Astrocyte (in vitro differentiated cells and primary cell): Measurements from ENCODE around the gene CDH10. TPM values are rescaled to one million over a fixed set of nuclear protein-coding genes. Genes with fewer than 3 reads are reported as not detected.

Experiments used
- DNase-seq: peaks from one replicate; pipeline ENCODE4 v3.0.0-alpha.2; 2010; ENCODE audit warnings: low read depth
- FAIRE-seq: peaks from 2 replicates; lab custom pipeline; 2011; peaks lifted over from hg19 to GRCh38; lab: Jason Lieb, UNC
- H2AFZ ChIP-seq: 2 replicates; pipeline ENCODE4 v1.6.0; 2012; ENCODE audit warnings: low read depth, low read length, inconsistent platforms
- H3K27ac ChIP-seq: 2 replicates; pipeline ENCODE4 v1.5.1; 2011; ENCODE audit warnings: low read depth, low read length, inconsistent platforms
- H3K27me3 ChIP-seq: 2 replicates; pipeline ENCODE4 v1.6.0; 2011; ENCODE audit warnings: low read length, inconsistent platforms; ENCODE audit not compliant: insufficient read depth
- H3K36me3 ChIP-seq: 2 replicates; pipeline ENCODE4 v1.5.1; 2011; ENCODE audit warnings: low read length, inconsistent platforms; ENCODE audit not compliant: insufficient read depth
- H3K4me1 ChIP-seq: 2 replicates; pipeline ENCODE4 v1.5.1; 2011; ENCODE audit warnings: low read length, inconsistent platforms; ENCODE audit not compliant: insufficient read depth
- H3K4me2 ChIP-seq: 2 replicates; pipeline ENCODE4 v1.6.0; 2012; ENCODE audit warnings: low read length, inconsistent platforms
- H3K4me3 ChIP-seq: 2 replicates; pipeline ENCODE4 v1.5.1; 2011; ENCODE audit warnings: low read depth, mild to moderate bottlenecking, low read length, inconsistent platforms; ENCODE audit not compliant: insufficient read depth
- H3K79me2 ChIP-seq: 2 replicates; pipeline ENCODE4 v1.6.0; 2012; ENCODE audit warnings: mild to moderate bottlenecking, low read length, inconsistent platforms; ENCODE audit not compliant: insufficient read depth
- H3K9ac ChIP-seq: 2 replicates; pipeline ENCODE4 v1.6.0; 2012; ENCODE audit warnings: mild to moderate bottlenecking, low read length, inconsistent platforms
- H3K9me3 ChIP-seq: 2 replicates; pipeline ENCODE4 v1.5.1; 2012; ENCODE audit warnings: low read depth, mild to moderate bottlenecking, low read length, inconsistent platforms; ENCODE audit not compliant: insufficient read depth
- H4K20me1 ChIP-seq: 2 replicates; pipeline ENCODE4 v1.6.0; 2012; ENCODE audit warnings: low read length, inconsistent platforms; ENCODE audit not compliant: insufficient read depth
- H3K27ac Mint-ChIP-seq: one replicate; pipeline ENCODE4 v1.8.0; 2021; ENCODE audit warnings: mild to moderate bottlenecking, mixed read lengths; ENCODE audit not compliant: unreplicated experiment
- H3K27me3 Mint-ChIP-seq: one replicate; pipeline ENCODE4 v1.8.0; 2021; ENCODE audit warnings: low read depth, mixed read lengths; ENCODE audit not compliant: unreplicated experiment
- H3K36me3 Mint-ChIP-seq: one replicate; pipeline ENCODE4 v1.8.0; 2021; ENCODE audit warnings: low read depth, mixed read lengths; ENCODE audit not compliant: unreplicated experiment
- H3K4me1 Mint-ChIP-seq: one replicate; pipeline ENCODE4 v1.8.0; 2021; ENCODE audit warnings: low read depth, mixed read lengths; ENCODE audit not compliant: unreplicated experiment
- H3K4me3 Mint-ChIP-seq: one replicate; pipeline ENCODE4 v1.8.0; 2021; ENCODE audit warnings: mild to moderate bottlenecking, moderate library complexity, mixed read lengths; ENCODE audit not compliant: unreplicated experiment
- H3K9me3 Mint-ChIP-seq: one replicate; pipeline ENCODE4 v1.8.0; 2021; ENCODE audit warnings: mild to moderate bottlenecking, mixed read lengths; ENCODE audit not compliant: unreplicated experiment
- CTCF ChIP-seq: IDR thresholded peaks from 2 replicates; pipeline ENCODE4 v1.5.1; 2011; ENCODE audit warnings: low read depth, mild to moderate bottlenecking, inconsistent platforms, low read length, moderate library complexity; ENCODE audit not compliant: insufficient read depth
- EZH2 ChIP-seq: IDR thresholded peaks from 2 replicates; pipeline ENCODE4 v1.6.1; 2012; ENCODE audit warnings: mild to moderate bottlenecking, low read length, inconsistent platforms; ENCODE audit not compliant: insufficient read depth
- total RNA-seq: library from RNA; stranded (reverse); gene quantifications from 2 replicates; pipeline ENCODE4 v1.2.1, GENCODE V29; 2021

Gene CDH10
- total RNA-seq, 1 donor from 2014 or later, result 6.9 TPM

- no peak for FAIRE-seq
- no peak overlapping the region for H2AFZ ChIP-seq
These were observed 163.8 kb downstream of the CDH10 start for GRCh38 chr5:24480952-24481351.

GRCh38 chr5:24477958-24478357 lies 166.8 kb downstream of the CDH10 start:
- no peak for DNase-seq
- no peak for FAIRE-seq

More at GRCh38 chr5:24480952-24481351, 163.8 kb downstream of the CDH10 start:
- Histone ChIP-seq H3K27me3 (no peaks in the 10 kb centered on the region), H3K4me2 (no peak overlapping the region), H3K4me3 (no peak overlapping the region), H3K36me3 (no peaks in the 10 kb centered on the region), H3K9me3 (no peaks in the 10 kb centered on the region), H3K4me1 (no peaks in the 10 kb centered on the region), H4K20me1 (no peaks in the 10 kb centered on the region), H3K79me2 (no peaks in the 10 kb centered on the region), H3K27ac (no peak overlapping the region), H3K9ac (no peak overlapping the region)
- Mint-ChIP-seq H3K36me3 (no peaks in the 10 kb centered on the region), H3K27me3 (no peaks in the 10 kb centered on the region), H3K9me3 (no peaks in the 10 kb centered on the region), H3K4me1 (no peaks in the 10 kb centered on the region), H3K27ac (no peak overlapping the region), H3K4me3 (no peak overlapping the region)
- no peak for DNase-seq
- no peak for TF ChIP-seq CTCF
- TF ChIP-seq EZH2, result no peak

More at GRCh38 chr5:24477958-24478357, 166.8 kb downstream of the CDH10 start:
- Histone ChIP-seq H3K9me3 (no peaks in the 10 kb centered on the region), H4K20me1 (no peaks in the 10 kb centered on the region), H3K4me2 (no peak overlapping the region), H3K79me2 (no peaks in the 10 kb centered on the region), H3K27ac (no peak overlapping the region), H2AFZ (no peak overlapping the region), H3K4me3 (no peak overlapping the region), H3K9ac (no peak overlapping the region), H3K27me3 (no peaks in the 10 kb centered on the region), H3K4me1 (no peaks in the 10 kb centered on the region), H3K36me3 (no peaks in the 10 kb centered on the region)
- no peaks in the 10 kb centered on the region for H3K36me3 Mint-ChIP-seq
- H3K4me1 Mint-ChIP-seq, result no peaks in the 10 kb centered on the region
- no peaks in the 10 kb centered on the region for H3K27me3 Mint-ChIP-seq
- TF ChIP-seq EZH2 (no peak), CTCF (no peak)
- H3K4me3 Mint-ChIP-seq, result no peak overlapping the region
- no peaks in the 10 kb centered on the region for H3K9me3 Mint-ChIP-seq
- no peak overlapping the region for H3K27ac Mint-ChIP-seq
